Endothelial cell of umbilical vein (primary cell): ENCODE results near the gene SYNPO2.

Experiments
- EZH2 ChIP-seq: IDR thresholded peaks from 2 replicates; pipeline ENCODE4 v1.6.1; 2012; ENCODE audit warnings: borderline replicate concordance, low read depth, mild to moderate bottlenecking, moderate library complexity, low read length, inconsistent platforms; ENCODE audit not compliant: severe bottlenecking
- POLR2A ChIP-seq: IDR thresholded peaks from 2 replicates; pipeline ENCODE4 v1.6.1; 2012; ENCODE audit warnings: low read depth, mild to moderate bottlenecking, control low read depth, low read length
- POLR2AphosphoS5 ChIP-seq: IDR thresholded peaks from 2 replicates; pipeline ENCODE4 v1.6.1; 2012; ENCODE audit warnings: low read depth, mild to moderate bottlenecking, control low read depth, low read length, moderate library complexity; ENCODE audit not compliant: insufficient read depth
- TF ChIP-seq, protein P1 (sequence below), 2 donors: IDR thresholded peaks; 1 replicate in 1 of 2; 2 replicates in 1 of 2; pipeline ENCODE4 v1.5.1; 2011; ENCODE audit warnings: low read length in 2 of 2, mild to moderate bottlenecking in 2 of 2, moderate library complexity in 2 of 2, control low read depth in 1 of 2, inconsistent platforms in 1 of 2, low read depth in 1 of 2; ENCODE audit not compliant: insufficient read depth in 1 of 2; ENCODE audit errors: extremely low read depth in 1 of 2

DNA sequence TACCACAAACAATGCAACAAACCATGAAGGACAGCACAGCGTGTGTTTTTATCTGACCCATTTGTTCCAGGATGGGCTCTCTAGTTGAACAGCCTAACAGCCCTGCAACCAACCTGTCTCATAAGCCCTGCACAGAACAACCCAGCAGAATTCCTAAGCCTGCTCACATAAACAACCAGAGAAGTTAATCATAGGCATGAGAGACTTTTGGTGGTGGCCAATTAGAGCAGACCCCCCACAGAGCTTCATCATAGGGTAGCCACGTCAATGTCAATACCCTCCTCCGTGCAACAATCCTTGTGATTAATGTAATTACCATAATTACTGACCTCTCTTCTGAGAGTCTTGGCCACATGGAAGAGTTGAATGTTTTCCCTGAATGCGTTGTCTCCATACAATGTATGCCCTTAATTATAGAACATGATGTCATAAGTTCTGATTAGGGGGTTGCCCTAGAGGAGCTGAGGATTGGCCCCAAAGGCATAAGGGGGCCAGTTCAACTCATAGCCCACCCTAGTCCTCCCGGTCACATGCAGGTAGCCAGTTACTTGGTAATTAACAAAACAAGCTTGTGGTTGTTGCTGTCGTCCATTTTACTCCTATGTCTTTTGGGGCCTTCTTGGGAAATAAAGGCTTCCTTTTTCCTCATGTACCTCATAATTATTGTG, 92.7 kb downstream of the SYNPO2 start:
- TF ChIP-seq, protein P1, sequence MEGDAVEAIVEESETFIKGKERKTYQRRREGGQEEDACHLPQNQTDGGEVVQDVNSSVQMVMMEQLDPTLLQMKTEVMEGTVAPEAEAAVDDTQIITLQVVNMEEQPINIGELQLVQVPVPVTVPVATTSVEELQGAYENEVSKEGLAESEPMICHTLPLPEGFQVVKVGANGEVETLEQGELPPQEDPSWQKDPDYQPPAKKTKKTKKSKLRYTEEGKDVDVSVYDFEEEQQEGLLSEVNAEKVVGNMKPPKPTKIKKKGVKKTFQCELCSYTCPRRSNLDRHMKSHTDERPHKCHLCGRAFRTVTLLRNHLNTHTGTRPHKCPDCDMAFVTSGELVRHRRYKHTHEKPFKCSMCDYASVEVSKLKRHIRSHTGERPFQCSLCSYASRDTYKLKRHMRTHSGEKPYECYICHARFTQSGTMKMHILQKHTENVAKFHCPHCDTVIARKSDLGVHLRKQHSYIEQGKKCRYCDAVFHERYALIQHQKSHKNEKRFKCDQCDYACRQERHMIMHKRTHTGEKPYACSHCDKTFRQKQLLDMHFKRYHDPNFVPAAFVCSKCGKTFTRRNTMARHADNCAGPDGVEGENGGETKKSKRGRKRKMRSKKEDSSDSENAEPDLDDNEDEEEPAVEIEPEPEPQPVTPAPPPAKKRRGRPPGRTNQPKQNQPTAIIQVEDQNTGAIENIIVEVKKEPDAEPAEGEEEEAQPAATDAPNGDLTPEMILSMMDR (IDR thresholded peaks at IDR 0.05; ENCODE audit: extremely low read depth in 1 of 2, insufficient read depth in 1 of 2, low read depth in 1 of 2, low read length in 2 of 2): no peak
- TF ChIP-seq POLR2AphosphoS5 (no peak), POLR2A (no peak), EZH2 (no peak)
